GM12874 (cell line): Measurements from ENCODE around the gene DDI2.

Experiments used
- CTCF ChIP-seq: IDR thresholded peaks from 2 replicates; pipeline ENCODE4 v1.5.1; 2011; ENCODE audit warnings: low read depth, mild to moderate bottlenecking, control low read depth, low read length, moderate library complexity; ENCODE audit not compliant: insufficient read depth

Gene DDI2

GRCh38 chr1:15712168-15712567 is 94.9 kb downstream of the DDI2 start:
- TF ChIP-seq CTCF, result no peak

GRCh38 chr1:15714406-15715136 is 97.3 kb downstream of the DDI2 start:
- no peak for TF ChIP-seq CTCF

- no peak for TF ChIP-seq CTCF
These were observed 100.3 kb downstream of the DDI2 start for GRCh38 chr1:15717418-15718125.

GRCh38 chr1:15718199-15718601 is 100.9 kb downstream of the DDI2 start:
- TF ChIP-seq CTCF, result no peak
